Adrenal gland (tissue), 5 donors: Measurements from ENCODE around the gene SREK1.

Source experiments
- CTCF ChIP-seq, 6 experiments: fragments of 450-650 bp in 4 of 6; fragments of 200-600 bp in 2 of 6; sonication (generic) in 1 of 6; IDR thresholded peaks; 1 replicate in 5 of 6; 2 replicates in 1 of 6; pipeline versions ENCODE4 v1.5.1 to v1.8.0; 2016 to 2021; ENCODE audit warnings: antibody characterized with exemption in 6 of 6, mild to moderate bottlenecking in 2 of 6, moderate library complexity in 1 of 6
- POLR2A ChIP-seq, 2 donors: fragments of 450-650 bp; IDR thresholded peaks; one replicate each; pipeline ENCODE4 v1.6.1; 2017; ENCODE audit warnings: antibody characterized with exemption in 2 of 2, mild to moderate bottlenecking in 2 of 2, moderate library complexity in 1 of 2
- donor health status: DM: no; HTN: no; CAD: no.

GRCh38 chr5:66143473-66144073 is 527 bp upstream of the SREK1 start:
- TF ChIP-seq CTCF (IDR thresholded peaks at IDR 0.05) (no peak), POLR2A (IDR thresholded peaks at IDR 0.05) (no peak)
